ENCODE data around the gene FKBP1A.

GRCh38 chr20:1371830-1372539 lies 20.9 kb downstream of the FKBP1A start:
- no peak for TF ChIP-seq POLR2A (IDR thresholded peaks at IDR 0.05; ENCODE audit: low read length)
- TF ChIP-seq GATA1 (IDR thresholded peaks at IDR 0.05; ENCODE audit: low read depth, low read length), result no peak
